Measurements from ENCODE around the gene SEZ6L2.

GRCh38 chr16:29891525-29892457, 7.6 kb downstream of the SEZ6L2 start:
- no peak for TF ChIP-seq CTCF (conservative IDR thresholded peaks at IDR 0.05 in 1 of 2, IDR thresholded peaks at IDR 0.05 in 1 of 2; ENCODE audit: low read depth in 1 of 2, low read length in 2 of 2)
- no peak for TF ChIP-seq EZH2 (IDR thresholded peaks at IDR 0.05; ENCODE audit: low read length, missing control alignments)
